ENCODE measurements around the gene TWIST1. TPM values are rescaled to one million over a fixed set of nuclear protein-coding genes. Genes with fewer than 3 reads are reported as not detected.

TWIST1 gene
- total RNA-seq, 3 donors from 2014 or later: 0.36 to 1.3 TPM; not detected in 1

DNA sequence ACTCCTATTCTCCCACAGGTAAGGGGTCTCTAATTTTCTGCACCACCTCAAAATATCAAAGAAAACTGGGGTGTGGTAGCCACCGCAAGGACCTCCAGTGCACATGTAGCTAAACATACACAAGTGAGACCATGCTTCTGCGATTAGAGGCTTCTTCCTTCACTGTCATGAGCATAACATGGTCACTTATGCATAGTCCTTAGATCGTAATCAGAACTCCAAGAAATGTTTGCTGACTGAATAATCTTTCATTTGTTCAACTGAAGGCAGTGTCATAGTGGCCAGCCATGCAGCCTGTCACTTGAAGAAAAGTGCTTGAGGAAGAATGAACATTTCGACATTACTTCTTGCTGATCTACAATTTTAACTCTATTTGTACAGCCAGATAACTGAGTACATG lies 14.6 kb downstream of the TWIST1 start:
- Histone ChIP-seq H3K36me3 (ENCODE audit: low read depth) (no peaks in the 10 kb centered on the region), H3K9me3 (no peaks in the 10 kb centered on the region), H3K4me1 (ENCODE audit: low read depth) (peaks cover 7% of the 10 kb centered on the region), H3K4me3 (no peak overlapping the region)
- ATAC-seq (no peak), DNase-seq (no peak)
- intact Hi-C loops (cut with DNase I, micrococcal nuclease): no loop called here
- TF ChIP-seq, protein P1, sequence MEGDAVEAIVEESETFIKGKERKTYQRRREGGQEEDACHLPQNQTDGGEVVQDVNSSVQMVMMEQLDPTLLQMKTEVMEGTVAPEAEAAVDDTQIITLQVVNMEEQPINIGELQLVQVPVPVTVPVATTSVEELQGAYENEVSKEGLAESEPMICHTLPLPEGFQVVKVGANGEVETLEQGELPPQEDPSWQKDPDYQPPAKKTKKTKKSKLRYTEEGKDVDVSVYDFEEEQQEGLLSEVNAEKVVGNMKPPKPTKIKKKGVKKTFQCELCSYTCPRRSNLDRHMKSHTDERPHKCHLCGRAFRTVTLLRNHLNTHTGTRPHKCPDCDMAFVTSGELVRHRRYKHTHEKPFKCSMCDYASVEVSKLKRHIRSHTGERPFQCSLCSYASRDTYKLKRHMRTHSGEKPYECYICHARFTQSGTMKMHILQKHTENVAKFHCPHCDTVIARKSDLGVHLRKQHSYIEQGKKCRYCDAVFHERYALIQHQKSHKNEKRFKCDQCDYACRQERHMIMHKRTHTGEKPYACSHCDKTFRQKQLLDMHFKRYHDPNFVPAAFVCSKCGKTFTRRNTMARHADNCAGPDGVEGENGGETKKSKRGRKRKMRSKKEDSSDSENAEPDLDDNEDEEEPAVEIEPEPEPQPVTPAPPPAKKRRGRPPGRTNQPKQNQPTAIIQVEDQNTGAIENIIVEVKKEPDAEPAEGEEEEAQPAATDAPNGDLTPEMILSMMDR (IDR thresholded peaks at IDR 0.05): no peak

DNA sequence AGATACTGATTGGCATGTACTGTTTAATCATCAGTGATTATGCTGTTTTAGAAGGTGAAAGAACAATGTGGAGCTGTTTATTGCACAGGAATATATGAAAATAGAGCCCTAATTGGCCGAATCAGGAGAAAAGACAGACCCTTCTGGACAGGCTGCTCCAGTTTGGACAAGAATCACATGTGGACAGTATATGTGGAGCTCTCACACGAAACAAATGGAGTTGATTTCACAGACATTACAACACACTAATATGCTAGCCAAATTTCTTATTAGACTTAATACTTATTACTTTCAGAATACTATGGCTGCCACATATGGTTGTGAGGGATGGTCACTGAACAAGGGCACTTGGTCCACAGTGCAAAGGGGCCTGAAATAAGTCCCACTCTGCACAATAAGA lies 15.5 kb downstream of the TWIST1 start:
- TF ChIP-seq, protein P1 (IDR thresholded peaks at IDR 0.05): no peak
- Histone ChIP-seq H3K4me1 (ENCODE audit: low read depth) (peaks cover 2% of the 10 kb centered on the region), H3K36me3 (ENCODE audit: low read depth) (no peaks in the 10 kb centered on the region), H3K9me3 (no peaks in the 10 kb centered on the region), H3K4me3 (no peak overlapping the region)
- no peak for ATAC-seq
- intact Hi-C loops (cut with DNase I, micrococcal nuclease): no loop called here
- no peak for DNase-seq

DNA sequence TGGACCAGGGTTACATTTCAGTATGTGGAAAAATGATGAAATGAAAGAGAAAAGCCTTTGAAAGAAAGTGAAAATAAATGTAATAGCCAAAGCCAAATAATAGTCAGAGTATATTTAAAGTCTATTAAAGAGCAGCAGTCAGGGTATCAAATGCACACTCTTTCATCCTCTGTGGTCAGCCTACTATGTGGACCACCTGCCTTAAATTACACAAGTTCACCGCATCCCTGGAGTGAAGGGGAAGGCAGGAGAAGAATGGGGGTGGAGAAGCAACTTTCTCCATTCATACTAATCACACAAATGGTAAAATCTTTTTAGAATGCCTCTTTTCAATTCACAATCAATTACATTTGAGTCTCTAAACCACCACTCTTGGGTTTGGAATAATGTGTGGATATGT lies 16.0 kb downstream of the TWIST1 start:
- DNase-seq: no peak

DNA sequence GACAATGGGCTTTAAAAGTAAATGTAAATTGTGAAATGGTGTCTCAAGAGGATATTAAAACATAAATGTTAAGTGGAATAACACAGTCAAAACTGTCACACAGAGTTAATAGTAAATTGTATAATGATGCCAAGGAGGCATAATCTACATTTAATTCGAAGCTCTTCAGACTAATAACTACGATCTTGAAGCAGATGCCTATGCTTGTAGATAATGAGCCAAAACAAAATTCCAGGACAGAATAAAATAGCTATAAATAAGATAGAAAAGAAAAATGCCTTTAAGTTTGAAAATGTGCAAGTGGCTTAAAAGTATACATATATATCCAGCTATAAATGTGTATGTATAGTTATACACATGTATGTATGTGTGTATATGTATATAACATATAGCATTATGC lies 17.5 kb downstream of the TWIST1 start:
- DNase-seq (no peak), ATAC-seq (no peak)
- Histone ChIP-seq H3K4me1 (ENCODE audit: low read depth) (no peaks in the 10 kb centered on the region), H3K36me3 (ENCODE audit: low read depth) (no peaks in the 10 kb centered on the region), H3K9me3 (no peaks in the 10 kb centered on the region), H3K4me3 (no peak overlapping the region)
- TF ChIP-seq, protein P1 (IDR thresholded peaks at IDR 0.05): no peak
- intact Hi-C loops (cut with DNase I, micrococcal nuclease): no loop called here

More for the DNA sequence above, 16.0 kb downstream of the TWIST1 start:
- Histone ChIP-seq H3K36me3 (ENCODE audit: low read depth) (no peaks in the 10 kb centered on the region), H3K4me3 (no peak overlapping the region), H3K9me3 (no peaks in the 10 kb centered on the region), H3K4me1 (ENCODE audit: low read depth) (no peaks in the 10 kb centered on the region)
- TF ChIP-seq, protein P1 (IDR thresholded peaks at IDR 0.05): no peak
- no peak for ATAC-seq
- intact Hi-C loops (cut with DNase I, micrococcal nuclease): no loop called here

DNA sequence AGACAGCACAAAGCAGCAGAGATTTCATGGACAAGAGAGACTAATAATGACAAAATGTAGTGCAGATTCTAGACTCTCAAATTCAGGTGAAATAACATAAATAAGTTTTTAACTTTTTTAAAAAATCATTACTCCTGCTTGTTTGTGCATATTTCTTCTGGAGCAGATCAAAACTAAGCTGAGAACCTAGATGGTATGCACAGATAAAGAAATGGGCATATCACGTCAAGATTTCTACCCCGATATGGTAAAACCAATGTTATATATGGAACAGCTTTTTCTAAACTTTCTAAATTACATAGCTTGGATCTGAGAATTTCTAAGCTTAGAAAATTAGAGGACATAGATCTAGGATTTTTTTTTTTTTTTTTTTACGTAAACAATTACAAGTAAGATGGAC lies 18.2 kb downstream of the TWIST1 start:
- intact Hi-C loops (cut with DNase I, micrococcal nuclease): no loop called here
- ATAC-seq: no peak
- DNase-seq: no peak

More for the DNA sequence above, 18.2 kb downstream of the TWIST1 start:
- Histone ChIP-seq H3K4me3 (no peak overlapping the region), H3K9me3 (no peaks in the 10 kb centered on the region), H3K36me3 (ENCODE audit: low read depth) (no peaks in the 10 kb centered on the region), H3K4me1 (ENCODE audit: low read depth) (no peaks in the 10 kb centered on the region)
- TF ChIP-seq, protein P1 (IDR thresholded peaks at IDR 0.05): no peak
